Stimulated activated CD4-positive, alpha-beta T cell treated with anti-CD3 and anti-CD28 coated beads, Interleukin-1b, Interleukin-23, amount 100 ng/mL, for 4 hours (primary cell): ENCODE data around the gene CRLF3.
A peak's percentile ranks its signal among the peaks of the same experiment; 100 is the strongest.
"Not testable (repeated sequence)": the region's sequence is repeated elsewhere in the genome, so short reads cannot be mapped to it uniquely, and the experiment has no call there.

Experiments used
- DNase-seq, 2 donors: peaks; one replicate each; pipeline ENCODE4 v3.0.0-alpha.2; 2020; ENCODE audit warnings: low read depth in 2 of 2

CRLF3 gene, protein sequence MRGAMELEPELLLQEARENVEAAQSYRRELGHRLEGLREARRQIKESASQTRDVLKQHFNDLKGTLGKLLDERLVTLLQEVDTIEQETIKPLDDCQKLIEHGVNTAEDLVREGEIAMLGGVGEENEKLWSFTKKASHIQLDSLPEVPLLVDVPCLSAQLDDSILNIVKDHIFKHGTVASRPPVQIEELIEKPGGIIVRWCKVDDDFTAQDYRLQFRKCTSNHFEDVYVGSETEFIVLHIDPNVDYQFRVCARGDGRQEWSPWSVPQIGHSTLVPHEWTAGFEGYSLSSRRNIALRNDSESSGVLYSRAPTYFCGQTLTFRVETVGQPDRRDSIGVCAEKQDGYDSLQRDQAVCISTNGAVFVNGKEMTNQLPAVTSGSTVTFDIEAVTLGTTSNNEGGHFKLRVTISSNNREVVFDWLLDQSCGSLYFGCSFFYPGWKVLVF

DNA sequence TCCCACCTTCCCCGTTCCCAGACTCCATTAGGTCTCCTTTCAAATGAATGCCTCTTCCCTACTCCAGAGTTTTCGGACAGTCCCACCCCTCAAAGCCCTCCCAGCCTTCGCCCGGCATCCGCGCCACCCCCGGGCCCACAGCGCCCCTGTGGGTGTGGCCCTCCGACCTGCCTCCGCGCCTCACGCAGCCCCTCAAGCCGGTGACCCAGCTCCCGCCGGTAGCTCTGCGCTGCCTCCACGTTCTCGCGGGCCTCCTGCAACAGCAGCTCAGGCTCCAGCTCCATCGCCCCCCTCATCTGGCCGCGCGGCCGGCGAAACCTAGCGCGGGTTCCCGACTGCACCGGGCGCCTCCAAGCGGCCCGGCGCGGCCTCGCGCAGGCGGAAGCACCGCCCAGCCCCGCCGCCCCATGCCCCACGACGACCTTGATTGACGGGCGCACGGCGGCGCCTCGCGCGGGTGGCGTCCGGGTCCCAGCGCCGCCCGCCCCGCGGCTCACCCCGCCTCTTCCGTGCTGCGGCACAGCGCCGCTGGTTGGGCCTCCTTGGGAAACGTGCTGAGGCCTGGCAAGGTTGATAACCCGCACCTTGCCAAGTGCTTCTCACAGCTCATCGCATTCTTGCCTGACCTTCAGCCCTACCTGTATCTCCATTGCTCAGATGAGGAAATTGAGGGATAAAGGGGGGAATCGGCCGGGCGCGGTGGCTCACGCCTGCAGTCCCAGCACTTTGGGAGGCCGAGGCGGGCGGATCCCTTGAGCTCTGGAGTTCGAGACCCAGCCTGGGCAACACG, at the start of gene CRLF3:
Gene CRLF3 (minus strand): TSS at position 337 of the 790 bp plus-strand sequence. CDS start 41 bp downstream, at position 296.
- peak; percentile 78 to 86 for DNase-seq

DNA sequence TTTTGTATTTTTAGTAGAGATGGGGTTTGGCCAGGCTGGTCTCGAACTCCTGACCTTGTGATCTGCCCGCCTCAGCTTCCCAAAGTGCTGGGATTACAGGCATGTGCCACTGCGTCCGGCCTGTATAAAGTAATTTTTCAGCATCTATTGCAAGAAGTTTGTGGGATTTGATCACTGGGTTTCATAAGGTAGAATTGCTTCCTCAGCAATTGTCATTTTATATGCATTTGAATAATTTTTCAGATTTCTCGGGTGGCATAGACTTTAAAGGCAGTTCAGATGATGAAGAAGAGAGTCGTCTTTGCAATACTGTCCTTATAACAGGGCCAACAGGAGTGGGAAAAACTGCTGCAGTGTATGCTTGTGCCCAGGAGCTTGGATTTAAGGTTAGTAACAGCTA, 44.5 kb upstream of the CRLF3 start:
- no peak for DNase-seq

DNA sequence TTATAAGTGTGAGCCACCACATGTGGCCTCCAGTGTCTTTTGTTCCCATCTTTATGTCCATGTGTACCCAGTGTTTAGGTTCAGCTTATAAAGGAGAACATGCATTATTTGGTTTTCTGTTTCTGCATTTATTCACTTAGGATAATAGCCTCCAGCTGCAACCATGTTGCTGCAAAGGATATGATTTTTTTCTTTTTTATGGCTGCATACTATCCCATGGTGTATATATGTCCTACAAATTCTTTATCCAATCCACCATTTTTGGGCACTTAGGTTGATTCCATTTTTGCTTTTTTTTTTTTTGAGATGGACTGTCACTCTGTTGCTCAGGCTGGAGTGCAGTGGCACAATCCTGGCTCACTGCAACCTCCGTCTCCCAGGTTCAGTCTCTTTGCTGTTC, 40.1 kb upstream of the CRLF3 start:
- DNase-seq, result no peak

DNA sequence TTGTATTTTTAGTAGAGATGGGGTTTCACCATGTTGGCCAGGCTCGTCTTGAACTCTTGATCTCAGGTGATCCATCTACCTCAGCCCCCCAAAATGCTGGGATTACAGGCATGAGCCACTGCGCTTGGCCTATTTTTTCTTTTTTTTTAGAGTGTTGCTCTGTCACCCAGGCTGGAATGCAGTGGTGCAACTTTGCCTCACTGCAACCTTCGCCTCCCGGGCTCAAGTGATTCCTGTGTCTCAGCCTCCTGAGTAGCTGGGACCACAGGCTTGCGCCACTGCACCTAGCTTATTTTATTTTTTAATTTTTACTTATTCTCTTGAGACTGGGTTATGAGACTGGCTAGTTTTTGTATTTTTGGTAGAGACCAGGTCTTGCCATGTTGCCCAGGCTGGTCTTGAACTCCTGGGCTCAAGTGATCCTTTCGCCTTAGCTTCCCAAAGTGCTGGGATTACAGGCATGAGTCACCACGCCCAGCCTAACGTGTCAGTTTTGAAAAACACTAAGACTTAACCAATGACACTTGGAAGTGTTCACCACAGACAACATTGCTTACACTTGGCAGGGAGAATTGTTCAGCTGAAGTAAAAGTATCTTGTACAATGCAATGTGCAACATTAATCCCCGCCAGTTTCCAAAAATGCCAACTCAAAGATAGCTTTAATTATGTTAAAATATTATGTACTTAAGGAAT, 34.2 kb upstream of the CRLF3 start:
- no peak for DNase-seq

DNA sequence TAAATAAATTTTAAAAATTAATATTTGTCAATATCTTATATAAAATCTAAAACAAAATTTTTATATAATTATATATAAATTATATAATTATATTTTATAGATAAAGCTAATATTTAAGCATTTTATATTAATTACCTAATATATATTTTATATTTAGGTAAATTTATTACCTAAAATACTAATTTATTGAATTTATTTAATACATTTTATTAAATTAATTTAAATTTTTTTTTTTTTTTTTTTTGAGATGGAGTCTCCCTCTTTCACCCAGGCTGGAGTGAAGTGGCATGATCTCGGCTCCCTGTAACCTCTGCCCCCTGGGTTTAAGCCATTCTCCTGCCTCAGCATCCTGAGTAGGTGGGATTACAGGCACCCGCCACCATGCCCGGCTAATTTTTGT, 29.7 kb upstream of the CRLF3 start:
- no peak for DNase-seq

DNA sequence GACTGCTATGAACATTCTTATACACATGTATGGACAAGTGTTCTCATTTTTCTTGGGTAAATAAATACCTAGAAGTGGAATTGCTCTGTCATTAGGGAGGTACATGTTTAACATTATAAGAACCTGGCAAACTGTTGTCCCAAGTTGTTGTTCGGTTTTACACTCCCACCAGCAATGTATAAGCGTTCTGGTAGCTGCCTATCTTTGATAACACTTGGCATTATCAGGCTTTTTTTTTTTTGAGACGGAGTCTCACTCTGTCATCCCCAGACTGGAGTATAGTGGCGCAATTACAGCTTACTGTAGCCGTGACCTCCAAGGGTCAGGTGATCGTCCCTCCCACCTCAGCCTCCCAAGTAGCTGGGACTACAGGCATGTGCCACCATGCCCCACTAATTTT, 23.5 kb upstream of the CRLF3 start:
- no peak for DNase-seq

DNA sequence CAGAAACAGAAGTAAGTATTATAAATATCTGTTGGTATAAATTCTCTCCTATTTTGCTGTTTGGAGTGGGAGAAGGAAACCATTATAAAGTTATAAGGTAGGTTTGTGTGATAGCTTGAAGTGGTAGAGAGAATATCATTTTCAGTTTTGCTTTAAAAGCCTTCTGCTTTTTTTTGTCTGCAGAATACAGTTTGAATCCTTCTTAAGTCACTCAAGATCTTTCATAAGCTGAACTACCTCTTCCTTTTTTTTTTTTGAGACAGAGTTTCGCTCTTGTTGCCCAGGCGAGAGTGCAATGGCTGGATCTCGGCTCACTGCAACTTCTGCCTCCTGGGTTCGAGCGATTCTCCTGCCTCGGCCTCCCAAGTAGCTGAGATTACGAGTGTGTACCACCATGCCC, 16.3 kb upstream of the CRLF3 start:
- no peak for DNase-seq

DNA sequence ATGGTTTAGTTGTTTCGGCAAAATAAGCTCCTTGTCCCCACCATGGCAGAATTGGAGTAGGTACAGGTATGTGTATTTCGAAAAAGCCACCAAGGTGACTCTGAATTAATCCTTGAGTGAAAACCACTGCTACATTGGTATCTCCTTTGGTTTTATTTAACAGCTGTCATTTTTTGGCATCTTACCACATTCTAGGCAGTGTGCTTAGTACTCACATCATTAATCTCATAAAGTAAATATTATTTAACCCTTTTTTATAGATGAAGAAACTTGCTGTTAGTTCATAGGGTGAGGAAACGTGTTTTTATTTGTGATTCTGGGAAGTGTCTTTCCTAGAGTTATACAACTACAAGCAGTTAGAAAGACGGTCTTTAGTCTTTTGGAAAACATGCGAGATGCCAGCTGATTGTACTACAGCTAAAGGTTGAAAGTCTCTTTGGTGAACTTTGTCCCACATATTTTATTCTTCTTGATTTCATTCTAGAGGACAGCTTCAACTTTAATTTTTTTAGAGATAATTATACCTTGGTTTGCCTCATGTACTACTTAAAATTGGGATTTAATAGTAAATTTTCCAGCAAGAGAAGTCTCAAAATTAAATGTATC, 13.8 kb upstream of the CRLF3 start:
- DNase-seq, result no peak

DNA sequence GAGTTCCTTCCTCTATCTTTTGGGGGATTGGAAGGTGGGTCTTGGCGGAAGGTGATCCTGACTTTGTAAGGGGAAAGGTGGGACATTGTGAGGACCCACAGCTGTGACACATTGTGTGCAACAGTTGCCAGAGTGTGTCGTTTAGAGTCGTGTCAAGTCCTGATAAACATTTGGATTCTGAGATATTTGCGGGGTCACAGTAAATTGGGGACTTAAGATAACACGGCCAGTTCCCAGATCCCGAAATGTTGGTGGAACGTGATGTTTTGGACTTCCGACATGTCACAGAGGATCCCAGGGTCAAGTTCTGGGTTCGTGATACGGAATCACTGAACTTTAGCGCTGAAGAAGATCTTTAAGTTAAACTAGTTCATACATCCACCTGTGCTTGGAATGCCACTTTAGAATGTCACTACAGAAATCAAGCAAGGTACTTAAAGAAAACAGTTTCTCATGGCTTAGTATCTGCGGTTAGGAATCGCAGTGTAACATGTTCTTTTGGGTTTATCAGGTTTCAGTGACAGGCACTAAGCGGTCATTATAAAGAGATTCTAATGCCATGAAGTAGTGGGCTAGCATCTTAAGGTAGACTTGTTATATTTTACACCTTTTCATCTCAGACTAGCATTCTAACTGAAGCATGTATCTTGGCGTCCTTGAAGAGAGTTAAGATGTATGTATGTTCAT, 8.1 kb upstream of the CRLF3 start:
- DNase-seq, result no peak

DNA sequence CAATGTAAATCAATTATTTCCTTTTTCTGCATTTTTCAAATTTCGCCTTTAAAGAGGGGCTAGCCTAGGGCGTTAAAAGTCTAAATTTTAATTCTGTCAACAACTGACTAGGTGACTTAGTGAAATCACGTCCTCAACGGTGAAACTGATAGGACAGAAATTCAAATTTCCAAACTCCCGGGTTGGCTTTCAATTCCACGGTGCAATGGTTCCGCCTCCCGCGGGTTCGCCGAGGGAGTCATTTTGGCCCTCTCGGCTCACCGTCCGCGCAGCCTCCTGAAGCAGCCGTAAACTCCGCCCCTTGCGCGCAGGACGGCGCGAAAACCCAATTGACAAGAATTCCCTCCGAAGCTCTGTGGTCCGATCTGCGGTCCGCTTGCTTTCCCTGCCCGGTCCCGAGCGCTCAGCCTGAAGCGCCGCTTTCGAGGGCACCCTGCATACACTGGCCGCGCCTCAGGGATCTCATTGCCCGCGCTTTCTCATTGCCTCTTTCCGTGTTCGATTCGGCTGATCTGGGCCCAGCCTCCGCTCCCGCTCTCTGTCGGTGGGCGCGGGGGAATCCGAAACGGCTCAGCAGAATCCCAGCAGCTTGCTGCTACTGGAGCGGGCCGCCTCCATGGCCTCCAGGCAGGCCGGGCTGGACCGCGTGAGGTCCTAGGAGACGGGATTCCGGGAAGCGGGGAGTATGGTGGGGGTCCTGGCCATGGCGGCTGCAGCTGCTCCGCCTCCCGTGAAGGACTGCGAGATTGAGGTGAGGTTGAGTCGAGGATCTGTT, 7.4 kb upstream of the CRLF3 start, which contains the start of gene ATAD5:
Gene ATAD5 (plus strand): TSS at position 304 of the 775 bp plus-strand sequence. CDS start 382 bp downstream, at position 686.
- DNase-seq, result peak; percentile 82 to 84

DNA sequence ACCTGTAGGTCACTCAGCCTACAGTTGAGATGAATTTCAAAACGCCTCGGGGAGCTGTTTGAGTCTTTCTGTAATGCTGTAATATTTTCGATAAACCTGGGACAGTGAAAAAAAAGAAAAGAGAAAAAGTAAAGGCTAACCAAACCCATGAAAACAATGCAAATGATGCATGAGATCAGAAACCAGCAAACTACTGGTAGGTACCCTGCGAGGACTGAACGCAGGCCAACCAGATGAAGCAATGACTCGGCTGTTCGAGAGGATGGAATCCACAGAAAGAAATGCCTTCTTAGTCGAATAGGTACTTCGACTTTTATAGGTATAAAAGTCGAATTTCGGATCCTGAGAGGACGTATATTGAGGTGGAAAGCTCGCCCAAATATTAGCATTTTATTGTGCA, 6.8 kb upstream of the CRLF3 start:
- DNase-seq, result no peak

DNA sequence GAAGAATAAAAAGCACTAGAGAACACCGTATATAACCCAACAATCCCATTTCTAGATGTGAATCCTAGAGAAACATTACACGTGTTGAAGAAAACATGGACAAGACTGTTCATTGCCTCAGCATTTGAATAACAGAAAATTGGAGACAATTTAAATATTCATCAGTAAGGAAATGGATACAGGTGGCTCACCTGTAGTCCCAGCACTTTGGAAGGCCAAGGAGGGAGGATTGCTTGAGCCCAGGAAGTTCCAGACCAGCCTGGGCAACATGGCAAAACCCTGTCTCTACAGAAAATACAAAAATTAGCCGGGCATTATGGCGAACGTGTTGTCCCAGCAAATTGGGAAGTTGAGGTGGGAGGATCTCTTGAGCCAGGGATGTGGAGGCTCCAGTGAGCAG, 4.5 kb upstream of the CRLF3 start:
- DNase-seq, result no peak

DNA sequence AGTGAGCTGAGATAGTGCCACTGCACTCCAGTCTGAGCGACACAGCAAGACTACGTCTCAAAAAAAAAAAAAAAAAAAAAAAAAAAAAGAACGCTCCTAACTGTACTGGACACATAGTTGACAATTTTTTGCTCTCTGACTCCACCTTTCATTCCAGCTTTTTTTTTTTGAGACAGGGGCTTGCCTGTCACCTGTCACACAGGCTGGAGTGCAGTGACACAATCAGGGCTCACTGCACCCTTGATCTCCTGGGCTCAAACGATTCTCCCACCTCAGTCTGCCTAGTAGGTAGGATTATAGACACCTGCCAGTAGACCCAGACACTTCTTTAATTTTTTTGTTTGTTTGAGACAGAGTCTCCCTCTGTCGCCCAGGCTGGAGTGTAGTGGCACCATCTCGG, 2.6 kb upstream of the CRLF3 start:
- no peak for DNase-seq

DNA sequence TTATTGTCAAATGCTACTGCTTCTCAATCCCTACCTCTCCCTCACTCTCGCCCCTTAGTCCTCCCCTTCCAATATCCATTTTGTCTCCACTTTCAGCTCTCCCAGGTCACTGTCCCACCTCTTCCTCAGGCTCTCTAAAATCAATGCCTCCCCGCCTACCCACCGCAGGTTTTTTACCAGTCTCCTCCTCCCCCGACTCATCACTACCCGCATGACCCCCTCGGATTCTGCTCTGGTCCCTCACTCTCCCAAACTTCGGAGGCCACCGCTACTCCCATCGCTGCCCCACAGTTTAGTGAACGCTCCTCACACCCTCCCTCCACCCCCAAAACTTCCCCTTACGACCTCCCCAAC, 513 bp downstream of the CRLF3 start:
- no peak for DNase-seq

DNA sequence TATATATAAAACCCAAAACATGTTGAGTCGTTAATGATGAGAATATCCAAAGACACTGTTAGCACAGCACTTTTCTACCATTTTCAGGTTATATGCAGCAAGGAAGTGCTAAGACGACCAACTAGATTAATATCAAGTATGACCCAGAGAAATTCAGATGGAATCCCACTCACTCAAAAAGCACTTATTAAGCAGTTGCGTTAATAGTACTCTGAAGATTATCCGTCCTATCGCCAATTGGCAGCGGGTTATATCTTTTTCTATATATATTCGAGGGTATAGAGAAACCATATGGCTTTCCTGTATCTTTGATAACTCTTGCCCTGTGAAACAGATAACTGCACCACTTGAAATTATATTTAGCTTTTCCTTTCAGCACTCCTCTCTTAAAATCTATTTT, 1.1 kb downstream of the CRLF3 start:
- DNase-seq, result no peak

DNA sequence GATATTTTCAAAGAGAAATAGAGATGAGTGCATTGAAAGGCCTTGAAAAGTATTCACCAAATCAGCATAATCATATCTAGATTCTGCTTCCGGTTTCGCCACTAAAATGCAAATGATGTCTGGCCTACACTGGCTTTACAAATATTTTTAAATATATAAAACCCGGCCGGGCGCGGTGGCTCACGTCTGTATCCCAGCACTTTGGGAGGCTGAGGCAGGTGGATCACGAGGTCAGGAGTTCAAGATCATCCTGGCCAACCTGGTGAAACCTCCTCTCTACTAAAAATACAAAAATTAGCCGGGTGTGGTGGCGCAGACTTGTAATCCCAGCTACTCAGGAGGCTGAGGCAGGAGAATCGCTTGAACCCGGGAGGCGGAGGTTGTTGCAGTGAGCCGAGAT, 1.6 kb downstream of the CRLF3 start:
- not testable (repeated sequence) for DNase-seq

DNA sequence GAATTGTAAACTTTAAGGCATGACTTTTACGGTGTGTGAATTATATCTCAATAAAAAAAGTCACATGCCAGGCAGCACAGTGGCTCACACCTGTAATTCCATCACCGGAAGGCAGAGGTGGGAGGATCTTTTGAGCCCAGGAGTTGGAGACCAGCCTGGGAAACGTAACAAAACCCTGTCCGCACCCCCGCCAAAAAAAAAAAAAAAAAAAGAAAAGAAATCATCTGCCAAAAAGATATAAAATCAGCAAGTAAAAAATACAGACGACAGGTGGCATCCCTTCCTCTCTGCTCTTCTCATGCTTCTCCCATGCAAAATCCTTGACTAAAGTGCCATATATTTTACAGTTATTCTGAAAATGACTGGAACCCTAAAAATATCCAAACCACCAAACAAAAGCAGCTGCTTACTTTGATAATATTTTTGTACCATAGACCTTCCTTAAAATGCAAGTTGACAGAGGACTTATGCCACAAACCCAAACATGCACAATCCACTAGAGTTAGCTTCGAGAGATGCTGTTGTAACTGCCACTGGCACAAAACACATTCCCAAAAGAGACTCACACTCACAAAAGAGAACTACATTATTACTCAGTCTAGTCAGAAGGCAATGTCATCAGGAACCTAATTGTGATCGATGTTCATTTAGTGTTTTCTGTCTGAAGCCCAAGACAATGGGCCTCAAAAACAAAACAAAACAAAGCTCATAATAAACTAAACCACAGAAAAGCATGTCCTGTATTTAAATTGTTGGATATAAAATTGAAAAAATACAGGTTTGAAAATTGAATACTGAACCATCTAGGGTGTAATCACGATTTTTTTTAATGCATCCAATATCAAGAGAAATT, 2.4 kb downstream of the CRLF3 start:
- no peak for DNase-seq

DNA sequence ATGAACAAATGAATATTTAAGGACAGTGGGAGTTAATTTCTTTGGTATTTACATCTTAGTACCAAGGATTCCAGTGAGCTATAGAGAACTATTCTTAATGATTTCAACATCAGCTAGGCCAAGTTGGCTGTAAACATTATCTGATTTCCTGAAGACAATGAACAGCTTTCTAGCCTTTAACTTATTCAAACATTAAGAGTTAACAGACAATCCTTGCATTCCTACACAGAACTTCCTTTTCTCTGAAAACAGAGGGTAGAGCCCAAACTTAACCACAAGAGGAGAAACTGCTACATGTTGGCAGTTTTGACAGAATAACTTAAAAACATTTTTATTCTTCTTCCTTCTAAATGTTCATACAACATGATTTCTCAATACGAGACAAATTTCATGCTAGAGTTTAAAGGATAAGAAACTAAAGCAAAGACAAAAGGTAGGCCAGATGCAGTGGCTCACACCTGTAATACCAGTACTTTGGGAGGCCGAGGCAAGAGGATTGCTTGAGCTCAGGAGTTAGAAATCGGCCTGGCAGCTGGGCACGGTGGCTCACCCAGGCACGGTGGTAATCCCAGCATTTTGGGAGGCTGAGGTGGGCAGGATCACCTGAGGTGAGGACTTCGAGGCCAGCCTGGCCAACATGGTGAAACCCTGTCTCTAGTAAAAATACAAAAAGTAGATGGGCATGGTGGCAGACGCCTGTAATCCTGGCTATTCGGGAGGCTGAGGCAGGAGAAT, 4.4 kb downstream of the CRLF3 start:
- DNase-seq, result no peak

DNA sequence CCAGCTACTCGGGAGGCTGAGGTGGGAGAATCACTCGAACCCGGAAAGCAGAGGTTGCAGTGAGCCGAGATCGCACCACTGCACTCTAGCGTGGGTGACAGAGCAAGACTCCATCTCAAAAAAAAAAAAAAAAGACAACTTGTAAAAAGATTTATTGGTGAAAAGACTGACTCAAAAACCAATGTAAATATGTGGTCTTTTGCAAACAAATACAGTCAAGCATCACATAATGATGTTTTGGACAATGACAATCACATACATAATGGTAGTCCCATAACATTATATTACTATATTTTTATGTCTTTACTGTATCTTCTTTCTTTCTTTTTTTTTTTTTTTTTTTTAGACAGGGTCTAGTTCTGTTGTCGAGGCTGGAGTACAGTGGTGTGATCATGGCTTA, 8.3 kb downstream of the CRLF3 start:
- DNase-seq, result no peak
